RWPE1 (cell line): ENCODE data around the gene CTNS.

Source experiments
- CTCF ChIA-PET: fragments of 350-600 bp; sonication (Branson Sonifier 250); formaldehyde crosslinking; extraction: SDS; loops from one replicate; lab custom pipeline; 2021; lab: Yijun Ruan, JAX
- POLR2A ChIA-PET: fragments of 400-600 bp; formaldehyde crosslinking; extraction: SDS; loops from one replicate; lab custom pipeline; 2020; ENCODE audit warnings: antibody characterized with exemption; ENCODE audit not compliant: low non-redundant PET; lab: Yijun Ruan, JAX
- DNase-seq: peaks from one replicate; pipeline ENCODE4 v3.0.0; 2012; ENCODE audit warnings: low spot score
- H3K27ac ChIP-seq: fragments of 450-650 bp; 2 replicates; pipeline ENCODE4 v1.5.1; 2017
- CTCF ChIP-seq: fragments of 450-650 bp; conservative IDR thresholded peaks from 2 replicates; pipeline ENCODE4 v1.5.1; 2017; ENCODE audit warnings: low read depth, mild to moderate bottlenecking

CTNS gene

DNA sequence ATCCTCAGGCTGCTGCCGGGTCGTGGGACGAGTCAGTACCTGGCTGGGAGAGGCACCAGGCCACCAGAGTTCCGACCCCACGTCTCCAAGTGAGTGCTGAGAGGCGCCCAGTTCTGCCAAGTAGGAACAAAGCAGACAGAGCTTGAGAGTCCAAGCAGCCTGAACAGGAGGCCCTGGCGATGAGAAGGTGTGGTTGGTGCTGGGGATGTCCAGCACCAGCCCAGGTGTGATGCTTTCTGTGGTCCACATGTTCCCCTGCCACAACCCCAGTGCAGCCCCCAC lies 21.0 kb downstream of the CTNS start:
- ChIA-PET POLR2A (no interaction called here), CTCF (interaction anchor here (0.6 kb wide), 1 partner anchor 1405 kb away, joined by 6 read pairs; no protein-coding TSS in a partner anchor)
- no peak for DNase-seq
- no peak for TF ChIP-seq CTCF
- peak overlapping the region; percentile 92 for H3K27ac ChIP-seq

GRCh38 chr17:3657874-3658783 lies 21.6 kb downstream of the CTNS start:
- H3K27ac ChIP-seq: peak overlapping the region; percentile 92
- POLR2A ChIA-PET: no interaction called here
- CTCF ChIA-PET: interaction anchor here (0.6 kb wide), 1 partner anchor 1405 kb away, joined by 6 read pairs; no protein-coding TSS in a partner anchor
- TF ChIP-seq CTCF: no peak
- no peak for DNase-seq

DNA sequence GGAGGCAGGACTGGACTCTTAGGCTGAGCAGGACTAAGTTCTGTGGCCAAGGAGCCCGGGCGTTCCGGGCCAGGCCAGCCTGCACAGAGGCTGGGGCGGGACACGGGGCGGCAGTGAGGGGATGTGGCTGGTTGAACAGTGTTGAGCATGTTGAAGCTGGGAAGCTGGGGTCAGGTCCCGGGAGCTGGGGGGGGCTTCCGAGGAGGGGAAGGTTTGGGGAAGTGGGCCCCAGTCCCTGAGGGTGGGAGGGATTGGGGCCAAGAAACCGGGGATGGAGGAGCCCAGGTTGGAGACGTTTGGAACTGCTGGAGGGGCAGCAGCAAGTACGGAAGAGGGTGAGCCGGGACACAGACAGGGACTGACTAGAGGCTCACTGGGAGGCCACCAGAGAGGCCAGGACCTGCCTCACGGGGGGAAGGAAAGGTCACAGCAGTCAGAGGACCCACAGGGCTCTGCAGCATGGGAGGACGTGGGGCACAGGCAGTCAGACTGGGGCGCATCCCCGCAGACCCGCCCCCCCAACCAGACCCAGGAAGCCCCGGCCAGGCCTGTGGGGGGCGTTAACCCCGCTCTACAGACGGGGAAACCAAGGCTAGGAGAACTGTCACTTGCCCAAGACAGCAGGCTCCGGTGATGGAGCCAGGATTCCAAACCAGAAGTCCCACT lies 22.4 kb downstream of the CTNS start:
- no peak for TF ChIP-seq CTCF
- no peak for DNase-seq
- H3K27ac ChIP-seq: peak overlapping the region; percentile 92
- ChIA-PET POLR2A (interaction anchor here (0.5 to 1.0 kb wide), 2 partner anchors 23 to 835 kb away, joined by 5 to 6 read pairs; partner anchors contain the start of genes CTNS and SHPK), CTCF (no interaction called here)

GRCh38 chr17:3659541-3660111 lies 23.1 kb downstream of the CTNS start:
- CTCF ChIA-PET: interaction anchor here (0.5 kb wide), 1 partner anchor 832 kb away, joined by 3 read pairs; no protein-coding TSS in a partner anchor
- DNase-seq: peak; percentile 60

GRCh38 chr17:3660311-3660891 lies 23.8 kb downstream of the CTNS start:
- no peak for DNase-seq
- ChIA-PET CTCF (interaction anchor here (0.5 kb wide), 1 partner anchor 832 kb away, joined by 3 read pairs; no protein-coding TSS in a partner anchor), POLR2A (interaction anchor here (0.6 to 1.0 kb wide), 2 partner anchors 24 to 954 kb away, joined by 3 to 5 read pairs; partner anchors contain the start of genes CTNS and SHPK)
- no peak for TF ChIP-seq CTCF
- peak overlapping the region; percentile 92 for H3K27ac ChIP-seq

More at GRCh38 chr17:3659541-3660111, 23.1 kb downstream of the CTNS start:
- TF ChIP-seq CTCF: no peak
- H3K27ac ChIP-seq: peak overlapping the region; percentile 92
- POLR2A ChIA-PET: interaction anchor here (0.5 to 1.0 kb wide), 2 partner anchors 23 to 835 kb away, joined by 5 to 6 read pairs; partner anchors contain the start of genes CTNS and SHPK
